Upper lobe of right lung (tissue), 1 donor: Measurements from ENCODE around the gene RAB31. TPM values are rescaled to one million over a fixed set of nuclear protein-coding genes. Genes with fewer than 3 reads are reported as not detected.
A peak's percentile ranks its signal among the peaks of the same experiment; 100 is the strongest.

Experiments
- ATAC-seq: fragments of 200-7000 bp; cut with Tn5 transposase; one replicate; pipeline ENCODE4 v1.9.1; 2020; ENCODE audit warnings: mild to moderate bottlenecking, moderate library complexity
- DNase-seq: peaks from one replicate; pipeline ENCODE4 v3.0.0-alpha.2; 2020
- H3K27ac ChIP-seq: fragments of 200-600 bp; one replicate; pipeline ENCODE4 v1.8.0; 2022
- H3K27me3 ChIP-seq: fragments of 200-600 bp; one replicate; pipeline ENCODE4 v1.8.0; 2022; ENCODE audit warnings: mild to moderate bottlenecking
- H3K36me3 ChIP-seq: fragments of 200-600 bp; one replicate; pipeline ENCODE4 v1.8.0; 2022
- H3K4me1 ChIP-seq: fragments of 200-600 bp; one replicate; pipeline ENCODE4 v1.8.0; 2022
- H3K4me3 ChIP-seq: fragments of 200-600 bp; one replicate; pipeline ENCODE4 v1.8.0; 2022; ENCODE audit warnings: mild to moderate bottlenecking
- H3K9me3 ChIP-seq: fragments of 200-600 bp; one replicate; pipeline ENCODE4 v1.8.0; 2022
- intact Hi-C: fragments of 100-400 bp; cut with DNase I; formaldehyde crosslinking; loops from one replicate; pipeline ENCODE4 v1.11.0; 2022
- total RNA-seq: library from RNA; stranded (reverse); fragmentation: NEBNext Ultra II Directional; extraction: Animal tissue kit (Norgen Biotek cat#: 25700); gene quantifications from one replicate; pipeline ENCODE4 v1.2.1, GENCODE V29; 2021
- TF ChIP-seq, protein P1 (sequence below): fragments of 200-600 bp; IDR thresholded peaks from one replicate; pipeline ENCODE4 v1.8.0; 2022; ENCODE audit warnings: antibody characterized with exemption
- donor health status: DM: no; HTN: yes; CAD: no; lungs with severe emphysema.

The RAB31 gene
- total RNA-seq, 1 donor from 2014 or later, result 137 TPM

DNA sequence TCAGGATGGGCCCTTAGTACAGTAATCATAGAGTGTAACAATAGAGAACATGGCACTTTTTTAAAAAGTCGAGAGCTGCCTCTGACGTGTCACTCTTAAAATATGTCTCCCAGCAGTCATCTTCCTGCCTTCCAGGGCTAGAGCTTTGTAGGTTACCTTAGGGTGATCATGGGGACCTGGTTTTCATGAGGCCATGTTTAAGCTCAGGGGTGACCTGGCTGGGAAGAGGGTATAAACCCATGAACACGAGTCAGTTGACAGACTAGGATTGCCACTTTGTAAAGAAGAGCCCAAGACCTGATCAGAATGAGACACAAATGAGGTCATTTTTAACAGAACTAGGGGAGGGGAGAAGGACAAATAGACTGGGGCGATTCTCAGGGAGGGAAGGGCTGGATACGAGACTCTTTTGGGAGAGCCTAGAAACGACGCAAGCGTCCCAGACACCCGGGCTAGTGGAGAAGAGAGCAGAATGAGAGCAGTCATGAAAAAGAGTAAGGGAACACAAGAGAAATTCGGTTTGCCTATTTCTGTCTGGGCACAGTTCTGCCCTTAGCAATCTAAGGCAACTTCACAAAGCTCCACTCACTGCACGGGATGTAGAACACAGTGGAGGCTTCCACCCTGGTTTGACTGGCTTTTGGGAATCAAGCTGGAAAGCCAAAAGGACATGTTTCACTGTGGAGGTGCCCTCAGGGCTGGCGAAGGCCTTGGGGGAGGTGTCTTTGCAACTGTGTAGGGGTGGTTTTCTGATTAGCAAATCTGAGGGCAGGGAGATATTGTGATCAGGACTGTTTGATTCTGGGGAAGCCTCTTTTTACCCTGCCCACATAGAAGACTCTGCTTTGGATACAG lies 1.8 kb upstream of the RAB31 start:
- Histone ChIP-seq H3K27me3 (no peaks in the 10 kb centered on the region), H3K4me1 (peaks cover 8% of the 10 kb centered on the region), H3K27ac (no peak overlapping the region), H3K36me3 (no peaks in the 10 kb centered on the region), H3K4me3 (no peak overlapping the region), H3K9me3 (no peaks in the 10 kb centered on the region)
- ATAC-seq (no peak), DNase-seq (no peak)
- TF ChIP-seq, protein P1, sequence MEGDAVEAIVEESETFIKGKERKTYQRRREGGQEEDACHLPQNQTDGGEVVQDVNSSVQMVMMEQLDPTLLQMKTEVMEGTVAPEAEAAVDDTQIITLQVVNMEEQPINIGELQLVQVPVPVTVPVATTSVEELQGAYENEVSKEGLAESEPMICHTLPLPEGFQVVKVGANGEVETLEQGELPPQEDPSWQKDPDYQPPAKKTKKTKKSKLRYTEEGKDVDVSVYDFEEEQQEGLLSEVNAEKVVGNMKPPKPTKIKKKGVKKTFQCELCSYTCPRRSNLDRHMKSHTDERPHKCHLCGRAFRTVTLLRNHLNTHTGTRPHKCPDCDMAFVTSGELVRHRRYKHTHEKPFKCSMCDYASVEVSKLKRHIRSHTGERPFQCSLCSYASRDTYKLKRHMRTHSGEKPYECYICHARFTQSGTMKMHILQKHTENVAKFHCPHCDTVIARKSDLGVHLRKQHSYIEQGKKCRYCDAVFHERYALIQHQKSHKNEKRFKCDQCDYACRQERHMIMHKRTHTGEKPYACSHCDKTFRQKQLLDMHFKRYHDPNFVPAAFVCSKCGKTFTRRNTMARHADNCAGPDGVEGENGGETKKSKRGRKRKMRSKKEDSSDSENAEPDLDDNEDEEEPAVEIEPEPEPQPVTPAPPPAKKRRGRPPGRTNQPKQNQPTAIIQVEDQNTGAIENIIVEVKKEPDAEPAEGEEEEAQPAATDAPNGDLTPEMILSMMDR, result no peak
- intact Hi-C loops, result no loop called here

DNA sequence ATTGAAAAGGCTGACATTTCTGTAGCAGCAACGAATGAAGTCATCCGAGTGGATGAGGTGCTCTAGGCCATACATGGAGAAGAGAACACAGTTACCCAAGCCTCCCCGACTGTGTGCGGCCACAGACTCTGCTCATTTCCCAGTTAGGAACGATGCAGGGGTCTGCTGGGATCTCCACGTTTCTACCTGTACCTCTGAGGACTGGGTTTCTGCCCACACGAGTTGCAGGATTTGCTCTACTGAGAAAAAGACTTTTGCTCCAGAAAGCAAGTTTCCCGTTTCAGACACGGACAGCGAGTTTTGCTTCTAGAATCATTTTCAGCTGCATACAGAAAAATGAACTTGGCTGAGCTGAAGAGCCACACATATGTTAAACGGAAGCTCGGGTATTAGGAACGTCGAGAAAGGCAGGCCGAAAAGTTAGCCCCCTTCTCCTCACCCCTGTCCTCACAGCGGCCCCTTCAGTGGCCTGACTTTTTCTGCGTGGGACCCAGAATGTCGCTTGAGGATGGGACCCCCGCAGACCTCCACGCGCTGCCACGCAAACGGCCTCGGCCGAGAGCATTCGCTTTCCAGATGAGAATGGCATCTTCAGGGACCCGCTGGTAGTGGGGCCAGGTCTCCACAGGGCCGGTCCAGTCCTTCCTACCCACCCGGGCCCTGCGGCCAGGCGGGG lies 582 bp upstream of the RAB31 start:
- TF ChIP-seq, protein P1, result no peak
- no peak for ATAC-seq

DNA sequence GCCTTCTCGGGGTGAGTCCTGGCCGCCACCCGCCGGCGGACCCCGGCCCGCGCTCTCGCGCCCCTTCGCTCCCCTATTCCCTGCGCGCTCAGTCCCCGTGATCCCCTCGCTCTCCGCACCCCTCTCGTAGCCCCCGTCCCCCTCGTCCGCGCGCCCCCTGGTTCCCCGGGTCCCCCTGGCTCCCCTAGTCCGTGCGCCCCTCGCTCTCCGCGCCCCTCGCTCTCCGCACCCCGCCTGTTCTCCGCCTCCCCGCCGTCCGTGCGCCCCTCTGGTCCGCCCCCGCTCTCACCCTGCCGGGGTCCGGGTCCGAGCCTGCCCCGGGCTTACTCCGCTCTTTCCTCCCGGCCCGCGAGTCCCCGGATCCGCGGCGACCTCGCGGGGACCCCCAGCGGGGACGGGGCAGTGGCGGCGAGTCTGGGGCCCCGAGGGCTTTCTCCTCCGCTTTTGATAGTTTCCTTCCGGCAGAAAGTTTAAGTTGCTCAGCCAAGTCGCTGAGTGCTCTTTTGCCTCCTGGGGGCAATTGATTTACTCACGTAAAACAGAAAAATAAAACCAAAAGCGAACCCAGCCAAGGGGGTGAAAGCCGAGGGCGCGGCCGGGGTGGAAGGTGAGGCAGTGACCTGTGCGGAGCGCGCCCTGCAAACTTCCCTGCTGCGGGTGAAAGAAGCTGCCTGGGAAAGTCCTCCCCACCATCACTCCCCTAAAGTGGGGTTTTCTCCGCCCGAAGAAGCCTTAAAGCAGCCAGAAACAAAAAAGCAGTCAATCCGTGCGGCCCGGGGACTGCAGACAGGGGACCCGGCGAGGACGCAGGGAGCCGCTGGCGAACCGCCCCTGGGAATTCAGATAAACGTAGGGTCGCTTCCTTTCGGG lies 568 bp downstream of the RAB31 start:
- TF ChIP-seq, protein P1, result no peak
- Histone ChIP-seq H3K27me3 (no peaks in the 10 kb centered on the region), H3K9me3 (no peaks in the 10 kb centered on the region), H3K36me3 (no peaks in the 10 kb centered on the region), H3K27ac (peak overlapping the region; percentile 86), H3K4me3 (peak overlapping the region; percentile 86), H3K4me1 (peaks cover 11% of the 10 kb centered on the region)
- ATAC-seq (peak; percentile 3), DNase-seq (peak; percentile 67)
- intact Hi-C loops, result no loop called here

More for the DNA sequence above, 582 bp upstream of the RAB31 start:
- peak overlapping the region; percentile 88 for H3K27ac ChIP-seq
- peak overlapping the region; percentile 86 for H3K4me3 ChIP-seq
- H3K36me3 ChIP-seq, result no peaks in the 10 kb centered on the region
- intact Hi-C loops, result no loop called here
- DNase-seq, result no peak
- no peaks in the 10 kb centered on the region for H3K27me3 ChIP-seq
- no peaks in the 10 kb centered on the region for H3K9me3 ChIP-seq
- H3K4me1 ChIP-seq, result peaks cover 11% of the 10 kb centered on the region

DNA sequence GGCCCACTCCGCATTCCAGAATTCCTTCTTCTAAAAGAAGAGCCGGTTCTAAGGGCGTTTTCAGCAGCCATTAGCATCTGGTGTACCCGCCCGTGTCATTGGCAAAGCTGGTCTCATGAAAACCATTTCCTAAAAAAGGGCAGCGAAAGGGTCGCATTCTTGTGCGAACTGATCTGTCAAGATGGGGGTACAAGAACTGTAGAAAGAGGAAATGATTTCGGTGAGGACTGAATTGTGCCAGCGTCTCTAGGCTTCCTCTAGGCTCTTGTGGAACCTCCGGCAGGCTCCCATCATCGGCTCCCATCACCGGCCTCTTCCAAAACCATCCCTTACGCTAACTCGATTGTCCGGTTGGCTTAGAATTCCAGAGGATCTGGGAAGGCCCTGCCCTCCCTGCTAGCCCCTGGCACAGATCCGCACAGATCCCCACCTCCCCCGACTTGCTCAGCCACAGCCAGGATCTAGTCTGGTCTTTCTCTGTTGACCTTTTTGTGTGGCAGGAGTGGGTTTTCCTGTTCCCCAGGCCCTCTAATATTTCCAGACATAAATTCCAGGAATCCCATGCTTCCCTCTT lies 1.3 kb downstream of the RAB31 start:
- Histone ChIP-seq H3K4me1 (peaks cover 11% of the 10 kb centered on the region), H3K27me3 (no peaks in the 10 kb centered on the region), H3K36me3 (no peaks in the 10 kb centered on the region), H3K27ac (peak overlapping the region; percentile 86), H3K9me3 (no peaks in the 10 kb centered on the region), H3K4me3 (peak overlapping the region; percentile 86)
- no peak for ATAC-seq
- DNase-seq, result no peak
- intact Hi-C loops, result no loop called here
- TF ChIP-seq, protein P1, result no peak

DNA sequence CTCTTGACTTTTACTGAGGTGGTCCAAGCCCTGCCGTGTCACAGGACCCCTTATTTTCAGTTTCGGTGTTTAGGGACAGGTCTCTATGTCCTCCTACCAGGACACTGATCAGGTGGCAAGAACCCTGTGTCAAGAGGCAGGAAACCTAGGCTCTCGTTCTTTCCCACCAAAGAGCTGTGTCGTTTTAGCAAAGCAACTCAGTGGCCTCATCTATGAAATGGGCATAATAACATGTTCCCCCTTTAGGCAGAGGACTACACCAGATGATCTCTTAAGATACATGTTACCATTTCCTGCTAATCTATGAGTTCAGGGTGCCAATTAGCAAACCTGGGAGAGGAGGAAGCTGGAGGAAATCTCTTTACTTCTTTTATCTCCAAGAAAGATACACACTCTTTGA lies 1.9 kb downstream of the RAB31 start:
- Histone ChIP-seq H3K27me3 (no peaks in the 10 kb centered on the region), H3K27ac (peak overlapping the region; percentile 86), H3K4me1 (peaks cover 11% of the 10 kb centered on the region), H3K36me3 (no peaks in the 10 kb centered on the region), H3K9me3 (no peaks in the 10 kb centered on the region), H3K4me3 (peak overlapping the region; percentile 86)
- DNase-seq (no peak), ATAC-seq (no peak)
- intact Hi-C loops, result no loop called here
- TF ChIP-seq, protein P1, result no peak
